Endodermal cell (in vitro differentiated cells): Measurements from ENCODE around the gene GSS. TPM values are rescaled to one million over a fixed set of nuclear protein-coding genes. Genes with fewer than 3 reads are reported as not detected.

Experiments
- DNase-seq: peaks from one replicate; pipeline ENCODE4 v3.0.0-alpha.2; 2017
- H3K27ac ChIP-seq: 2 replicates; pipeline ENCODE4 v1.5.1; 2013; ENCODE audit warnings: mild to moderate bottlenecking, low read depth, low read length, moderate library complexity
- H3K27me3 ChIP-seq: 2 replicates; pipeline ENCODE4 v1.6.1; 2013; ENCODE audit warnings: mild to moderate bottlenecking, low read length, moderate library complexity; ENCODE audit not compliant: insufficient read depth, control insufficient read depth, poor library complexity, severe bottlenecking
- H3K36me3 ChIP-seq: 2 replicates; pipeline ENCODE4 v1.7.0; 2013; ENCODE audit warnings: mild to moderate bottlenecking, low read length, moderate library complexity; ENCODE audit not compliant: control insufficient read depth, insufficient read depth
- H3K4me1 ChIP-seq: one replicate; pipeline ENCODE4 v1.7.0; 2013; ENCODE audit warnings: low read length; ENCODE audit not compliant: control insufficient read depth, insufficient read depth
- H3K4me3 ChIP-seq: 2 replicates; pipeline ENCODE4 v1.5.1; 2013; ENCODE audit warnings: mild to moderate bottlenecking, low read length, moderate library complexity
- H3K9ac ChIP-seq: 2 replicates; pipeline ENCODE4 v1.6.1; 2013; ENCODE audit warnings: mild to moderate bottlenecking, low read length, moderate library complexity; ENCODE audit not compliant: poor library complexity, severe bottlenecking; ENCODE audit errors: extremely low read depth
- H3K9me3 ChIP-seq: 2 replicates; pipeline ENCODE4 v1.6.1; 2013; ENCODE audit warnings: mild to moderate bottlenecking, low read length, moderate library complexity; ENCODE audit not compliant: control insufficient read depth
- H3K27ac Mint-ChIP-seq: 2 replicates; pipeline ENCODE4 v1.8.0; 2020; ENCODE audit warnings: mixed read lengths
- H3K27me3 Mint-ChIP-seq: 2 replicates; pipeline ENCODE4 v1.8.0; 2021; ENCODE audit warnings: mild to moderate bottlenecking, mixed read lengths; ENCODE audit not compliant: insufficient read depth
- H3K36me3 Mint-ChIP-seq: 2 replicates; pipeline ENCODE4 v1.8.0; 2020; ENCODE audit warnings: low read depth, mixed read lengths
- H3K4me1 Mint-ChIP-seq: 2 replicates; pipeline ENCODE4 v1.8.0; 2020; ENCODE audit warnings: mixed read lengths
- H3K4me3 Mint-ChIP-seq: 2 replicates; pipeline ENCODE4 v1.8.0; 2020; ENCODE audit warnings: mild to moderate bottlenecking, moderate library complexity, mixed read lengths
- H3K9me3 Mint-ChIP-seq: 2 replicates; pipeline ENCODE4 v1.8.0; 2020; ENCODE audit warnings: mild to moderate bottlenecking, mixed read lengths
- CTCF ChIP-seq: fragments of 200-600 bp; sonication (generic); conservative IDR thresholded peaks from 2 replicates; pipeline ENCODE4 v1.5.0; 2021; ENCODE audit warnings: antibody characterized with exemption, mild to moderate bottlenecking
- WGBS, 2 experiments: methylation state at CpG; one replicate each; pipeline versions ENCODE4 v1.1.5 to v1.1.7; 2013; ENCODE audit warnings: missing lambda C conversion rate in 2 of 2, mixed read lengths in 1 of 2; ENCODE audit not compliant: insufficient coverage in 1 of 2, insufficient read length in 1 of 2; 5-methylcytosine and 5-hydroxymethylcytosine counted together
- total RNA-seq, 2 donors: library from RNA; stranded (reverse); fragmentation: NEBNext Ultra II Directional in 1 of 2; extraction: Animal tissue kit (Norgen Biotek cat#: 25700) in 1 of 2; gene quantifications; 2 replicates in 1 of 2; 3 replicates in 1 of 2; pipeline ENCODE4 v1.2.1, GENCODE V29; 2021

GSS gene
- total RNA-seq, 2 donors from 2014 or later: 60.8 to 71.3 TPM

GRCh38 chr20:34999782-35000181 is 44.2 kb upstream of the GSS start:
- Histone ChIP-seq H3K36me3 (peaks cover 48% of the 10 kb centered on the region), H3K9ac (no peak overlapping the region), H3K9me3 (no peaks in the 10 kb centered on the region), H3K4me3 (no peak overlapping the region), H3K27me3 (no peaks in the 10 kb centered on the region), H3K4me1 (no peaks in the 10 kb centered on the region), H3K27ac (no peak overlapping the region)
- no peak for TF ChIP-seq CTCF
- Mint-ChIP-seq H3K36me3 (peaks cover 74% of the 10 kb centered on the region), H3K4me1 (peaks cover 5% of the 10 kb centered on the region), H3K27me3 (no peaks in the 10 kb centered on the region), H3K4me3 (no peak overlapping the region), H3K9me3 (no peaks in the 10 kb centered on the region), H3K27ac (peak overlapping the region; percentile 48)
- WGBS, 2 experiments: 91 to 94% methylated on average over 8 to 10 of the region's 10 CpGs
- no peak for DNase-seq

- no peak for TF ChIP-seq CTCF
- Histone ChIP-seq H3K36me3 (peaks cover 43% of the 10 kb centered on the region), H3K4me3 (no peak overlapping the region), H3K9ac (no peak overlapping the region), H3K4me1 (no peaks in the 10 kb centered on the region), H3K27me3 (no peaks in the 10 kb centered on the region), H3K27ac (no peak overlapping the region), H3K9me3 (no peaks in the 10 kb centered on the region)
- no peaks in the 10 kb centered on the region for H3K27me3 Mint-ChIP-seq
- H3K27ac Mint-ChIP-seq: no peak overlapping the region
- H3K9me3 Mint-ChIP-seq: no peaks in the 10 kb centered on the region
- H3K36me3 Mint-ChIP-seq: peaks cover 66% of the 10 kb centered on the region
- H3K4me1 Mint-ChIP-seq: peaks cover 5% of the 10 kb centered on the region
- H3K4me3 Mint-ChIP-seq: no peak overlapping the region
- no peak for DNase-seq
- WGBS, 2 experiments: 93 to 95% methylated on average over 22 to 25 of the region's 25 CpGs
Observed at GRCh38 chr20:34999021-34999451, 43.4 kb upstream of the GSS start.

- DNase-seq: peak; percentile 82
- no peak overlapping the region for H3K4me3 ChIP-seq
- WGBS, 2 experiments: 93% methylated on average over 27 to 28 of the region's 28 CpGs
- Mint-ChIP-seq H3K9me3 (no peaks in the 10 kb centered on the region), H3K27me3 (no peaks in the 10 kb centered on the region), H3K36me3 (peaks cover 66% of the 10 kb centered on the region), H3K4me1 (peaks cover 5% of the 10 kb centered on the region), H3K27ac (peak overlapping the region; percentile 56), H3K4me3 (no peak overlapping the region)
- no peaks in the 10 kb centered on the region for H3K4me1 ChIP-seq
- H3K27me3 ChIP-seq: no peaks in the 10 kb centered on the region
- no peak overlapping the region for H3K27ac ChIP-seq
- peaks cover 37% of the 10 kb centered on the region for H3K36me3 ChIP-seq
- no peak overlapping the region for H3K9ac ChIP-seq
- H3K9me3 ChIP-seq: no peaks in the 10 kb centered on the region
- peak; percentile 62 for TF ChIP-seq CTCF
Observed at GRCh38 chr20:34998331-34998950, 42.8 kb upstream of the GSS start.
